NCI-H748 treated with DMSO at 0.1 percent for 48 hours (cell line): Measurements from ENCODE around the gene POLR2I.
"Not testable (repeated sequence)": the region's sequence is repeated elsewhere in the genome, so short reads cannot be mapped to it uniquely, and the experiment has no call there.

Experiments
- DNase-seq: peaks from one replicate; lab custom pipeline; 2025; lab: John Stamatoyannopoulos, UW

POLR2I gene

GRCh38 chr19:36131221-36131620 is 16.5 kb upstream of the POLR2I start:
- DNase-seq, result not testable (repeated sequence)

GRCh38 chr19:36128392-36128736 is 13.7 kb upstream of the POLR2I start:
- no peak for DNase-seq

- no peak for DNase-seq
Measured at GRCh38 chr19:36125557-36125956, 10.9 kb upstream of the POLR2I start.

GRCh38 chr19:36121486-36122124 is 6.9 kb upstream of the POLR2I start:
- no peak for DNase-seq

GRCh38 chr19:36120984-36121358 is 6.3 kb upstream of the POLR2I start:
- DNase-seq, result no peak

- no peak for DNase-seq
Measured at GRCh38 chr19:36120092-36120983, 5.7 kb upstream of the POLR2I start.

GRCh38 chr19:36116344-36116637 is 1.6 kb upstream of the POLR2I start:
- DNase-seq, result no peak

- DNase-seq, result no peak
Measured at GRCh38 chr19:36115453-36116343, 1.0 kb upstream of the POLR2I start, which contains the start of gene TBCB. Gene TBCB, plus strand, starts transcription at chr19:36115468. Its CDS starts 93 bp downstream, at chr19:36115561.

GRCh38 chr19:36113894-36114720 is 568 bp downstream of the POLR2I start:
- no peak for DNase-seq

- no peak for DNase-seq
Measured at GRCh38 chr19:36113425-36113824, 1.2 kb downstream of the POLR2I start.

GRCh38 chr19:36112678-36113077 is 2.0 kb downstream of the POLR2I start:
- DNase-seq, result no peak

GRCh38 chr19:36111200-36111539 is 3.5 kb downstream of the POLR2I start:
- no peak for DNase-seq

- DNase-seq, result no peak
Measured at GRCh38 chr19:36110487-36111199, 4.0 kb downstream of the POLR2I start, which contains the start of gene OVOL3. Gene OVOL3, plus strand, starts transcription at chr19:36111143. Its CDS starts 60 bp downstream, at chr19:36111203.

- no peak for DNase-seq
Measured at GRCh38 chr19:36108684-36109083, 6.0 kb downstream of the POLR2I start.

- no peak for DNase-seq
Measured at GRCh38 chr19:36106991-36107390, 7.7 kb downstream of the POLR2I start.

GRCh38 chr19:36106441-36106840 is 8.2 kb downstream of the POLR2I start:
- no peak for DNase-seq

GRCh38 chr19:36103842-36104552 is 10.7 kb downstream of the POLR2I start:
- no peak for DNase-seq

GRCh38 chr19:36103040-36103626 is 11.5 kb downstream of the POLR2I start:
- no peak for DNase-seq

- DNase-seq, result no peak
Measured at GRCh38 chr19:36101550-36102327, 12.9 kb downstream of the POLR2I start.
